SK-N-MC (cell line): ENCODE results near the gene ESPN.

Experiments
- DNase-seq: peaks from one replicate; pipeline ENCODE4 v3.0.0-alpha.2; 2011; ENCODE audit warnings: low read depth, low spot score
- H3K27ac ChIP-seq: fragments of 200-600 bp; sonication (generic); 2 replicates; pipeline ENCODE4 v1.5.1; 2016; ENCODE audit warnings: mixed run types
- H3K36me3 ChIP-seq: fragments of 200-600 bp; sonication (generic); 2 replicates; pipeline ENCODE4 v1.6.1; 2017; ENCODE audit warnings: antibody characterized with exemption, low read length, mixed read lengths; ENCODE audit not compliant: insufficient read depth
- H3K4me3 ChIP-seq: fragments of 200-600 bp; sonication (generic); 2 replicates; pipeline ENCODE4 v1.5.1; 2016
- H3K9ac ChIP-seq: fragments of 200-600 bp; sonication (generic); 2 replicates; pipeline ENCODE4 v1.8.0; 2017; ENCODE audit warnings: mixed run types, mixed read lengths; ENCODE audit not compliant: insufficient read length
- H3K9me3 ChIP-seq: fragments of 200-600 bp; sonication (generic); 2 replicates; pipeline ENCODE4 v1.6.1; 2017; ENCODE audit warnings: low read depth, mild to moderate bottlenecking, antibody characterized with exemption, low read length, moderate library complexity, mixed read lengths
- EZH2 ChIP-seq: fragments of 200-600 bp; sonication (generic); IDR thresholded peaks from one replicate; pipeline ENCODE4 v1.6.1; 2017; ENCODE audit warnings: antibody characterized with exemption
- FOXP2 ChIP-seq: optimal IDR thresholded peaks from 2 replicates; pipeline ENCODE3; 2011; ENCODE audit warnings: mild to moderate bottlenecking, moderate library complexity; ENCODE audit not compliant: insufficient read depth; ENCODE audit errors: extremely low read length, control extremely low read depth
- POLR2AphosphoS5 ChIP-seq: IDR thresholded peaks from 2 replicates; pipeline ENCODE4 v1.6.1; 2012; ENCODE audit warnings: mild to moderate bottlenecking, low read depth, low read length, borderline replicate concordance

ESPN gene

DNA sequence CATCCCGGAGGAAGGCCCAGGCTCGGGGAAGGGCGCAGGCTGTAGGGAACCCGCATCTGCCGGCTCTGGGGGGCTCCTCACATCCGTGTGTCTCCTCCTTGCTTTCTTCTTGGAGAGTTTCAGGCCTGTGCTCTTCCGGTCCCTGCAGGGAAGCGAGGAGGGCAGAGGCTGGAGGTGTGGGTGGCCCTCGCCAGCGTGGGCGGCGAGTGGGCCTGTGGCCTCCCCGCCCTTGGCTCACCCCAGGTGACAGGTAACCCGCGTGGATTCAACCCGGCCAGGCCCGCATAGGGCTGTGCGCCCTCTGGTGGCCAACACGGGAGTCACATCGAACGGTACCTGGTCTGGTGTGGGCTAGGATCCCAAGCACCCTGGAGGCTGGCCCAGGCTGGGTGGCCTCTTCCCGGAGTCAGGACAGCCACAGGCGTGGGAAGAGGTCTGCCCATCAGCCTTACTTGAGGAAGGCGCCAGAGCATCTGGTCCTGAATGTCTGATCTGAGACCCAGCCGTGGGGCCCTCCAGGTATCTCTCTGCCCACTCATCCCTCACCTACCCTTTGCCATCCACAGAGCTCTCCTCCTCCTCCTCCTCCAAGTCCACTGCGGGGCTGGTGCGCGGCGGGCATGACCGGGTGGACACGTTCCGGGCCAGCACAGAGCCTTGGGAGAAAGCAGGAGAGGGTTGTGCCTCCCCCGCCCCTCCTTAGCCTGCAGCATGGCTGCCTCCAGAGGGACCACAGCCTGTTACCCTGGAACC is 51.0 kb downstream of the ESPN start:
- TF ChIP-seq POLR2AphosphoS5 (no peak), FOXP2 (peak; percentile 16), EZH2 (no peak)

GRCh38 chr1:6476483-6476882 is 51.9 kb downstream of the ESPN start:
- DNase-seq: no peak
- Histone ChIP-seq H3K4me3 (no peak overlapping the region), H3K9ac (no peak overlapping the region), H3K27ac (no peak overlapping the region), H3K9me3 (no peaks in the 10 kb centered on the region), H3K36me3 (no peaks in the 10 kb centered on the region)
- TF ChIP-seq POLR2AphosphoS5: no peak
- no peak for TF ChIP-seq EZH2
- no peak for TF ChIP-seq FOXP2

More for the DNA sequence above, 51.0 kb downstream of the ESPN start:
- no peak overlapping the region for H3K9ac ChIP-seq
- no peak overlapping the region for H3K4me3 ChIP-seq
- no peak for DNase-seq
- H3K27ac ChIP-seq: no peak overlapping the region
- H3K36me3 ChIP-seq: no peaks in the 10 kb centered on the region
- H3K9me3 ChIP-seq: no peaks in the 10 kb centered on the region

DNA sequence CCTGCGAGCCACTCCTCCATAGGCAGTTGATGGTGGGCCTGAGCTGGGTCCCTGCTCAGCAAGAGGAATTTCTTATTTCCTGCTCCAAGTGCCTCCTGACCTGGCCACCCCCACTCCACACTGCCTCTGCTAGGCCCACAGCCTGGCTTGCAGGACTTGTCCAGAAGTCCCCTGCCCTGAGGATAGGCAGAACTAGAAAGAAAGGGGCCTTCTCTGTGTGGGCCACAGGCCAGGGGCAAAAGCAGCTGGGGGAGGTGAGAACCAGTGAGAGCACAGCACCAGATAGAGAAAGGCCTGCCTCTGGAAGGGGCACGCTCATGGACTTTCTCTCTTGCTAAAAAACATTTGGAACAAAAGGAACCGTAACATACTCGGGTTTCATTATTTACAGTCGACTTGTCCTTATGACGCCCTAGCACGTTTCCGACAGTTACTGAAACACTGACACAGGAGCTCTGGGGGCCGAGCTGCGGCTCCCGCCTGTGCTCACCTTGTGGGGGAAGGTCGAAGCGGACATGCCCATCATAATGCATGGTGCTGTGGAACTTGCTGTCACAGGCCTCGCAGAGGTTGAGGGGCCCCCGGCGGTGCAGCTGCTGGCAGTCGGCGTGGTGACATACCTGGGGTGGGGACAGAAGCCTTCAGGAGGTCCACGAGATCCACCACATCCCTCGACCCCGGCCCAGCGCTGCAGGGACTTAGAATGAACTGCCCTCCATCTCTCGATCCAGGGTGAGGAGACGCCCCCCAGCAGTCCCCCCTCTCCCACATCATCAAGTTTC is 52.7 kb downstream of the ESPN start:
- no peaks in the 10 kb centered on the region for H3K9me3 ChIP-seq
- no peak overlapping the region for H3K27ac ChIP-seq
- no peak overlapping the region for H3K9ac ChIP-seq
- no peak for DNase-seq
- no peaks in the 10 kb centered on the region for H3K36me3 ChIP-seq
- TF ChIP-seq EZH2 (no peak), FOXP2 (no peak), POLR2AphosphoS5 (no peak)
- no peak overlapping the region for H3K4me3 ChIP-seq

- Histone ChIP-seq H3K36me3 (no peaks in the 10 kb centered on the region), H3K9me3 (no peaks in the 10 kb centered on the region), H3K27ac (no peak overlapping the region), H3K9ac (no peak overlapping the region), H3K4me3 (no peak overlapping the region)
- no peak for TF ChIP-seq EZH2
- no peak for TF ChIP-seq FOXP2
- TF ChIP-seq POLR2AphosphoS5: no peak
- DNase-seq: no peak
Observed at GRCh38 chr1:6481820-6482219, 57.2 kb downstream of the ESPN start.

DNA sequence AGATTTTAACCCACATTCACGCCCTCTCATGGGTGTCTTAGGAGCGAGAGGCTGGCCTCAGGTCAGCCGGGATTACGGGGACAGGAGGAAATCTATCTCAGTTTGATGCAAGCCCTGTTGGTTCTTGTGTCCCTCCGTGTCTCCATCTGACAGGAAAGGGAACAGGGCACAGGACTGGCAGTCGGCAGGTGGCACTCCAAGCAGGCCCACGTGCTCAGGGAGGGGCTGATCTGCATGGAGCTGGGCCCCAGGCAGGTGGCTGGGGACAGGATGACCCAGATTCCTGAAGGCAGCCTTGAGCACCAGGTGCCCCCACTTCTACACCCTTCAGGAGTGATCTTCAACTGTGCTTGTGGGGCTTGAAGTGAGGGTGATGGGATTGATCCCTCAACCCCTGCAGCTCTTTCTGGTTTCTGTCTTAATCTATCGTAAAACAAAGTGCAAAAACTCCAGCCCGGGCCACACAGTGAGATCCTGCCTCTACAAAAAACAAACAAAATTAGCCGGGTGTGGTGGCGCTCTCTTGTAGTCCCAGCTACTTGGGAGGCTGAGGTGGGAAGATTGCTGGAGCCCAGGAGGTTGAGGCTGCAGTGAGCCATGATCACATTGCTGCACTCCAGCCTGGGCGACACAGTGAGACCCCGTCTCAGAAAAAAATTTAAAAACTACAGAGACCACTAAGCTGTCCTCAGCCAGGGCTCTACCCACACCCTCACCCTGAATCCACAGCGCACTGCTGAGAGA is 58.6 kb downstream of the ESPN start:
- Histone ChIP-seq H3K9ac (no peak overlapping the region), H3K9me3 (no peaks in the 10 kb centered on the region), H3K36me3 (no peaks in the 10 kb centered on the region), H3K27ac (no peak overlapping the region), H3K4me3 (no peak overlapping the region)
- no peak for TF ChIP-seq POLR2AphosphoS5
- no peak for TF ChIP-seq EZH2
- TF ChIP-seq FOXP2: no peak
- no peak for DNase-seq

DNA sequence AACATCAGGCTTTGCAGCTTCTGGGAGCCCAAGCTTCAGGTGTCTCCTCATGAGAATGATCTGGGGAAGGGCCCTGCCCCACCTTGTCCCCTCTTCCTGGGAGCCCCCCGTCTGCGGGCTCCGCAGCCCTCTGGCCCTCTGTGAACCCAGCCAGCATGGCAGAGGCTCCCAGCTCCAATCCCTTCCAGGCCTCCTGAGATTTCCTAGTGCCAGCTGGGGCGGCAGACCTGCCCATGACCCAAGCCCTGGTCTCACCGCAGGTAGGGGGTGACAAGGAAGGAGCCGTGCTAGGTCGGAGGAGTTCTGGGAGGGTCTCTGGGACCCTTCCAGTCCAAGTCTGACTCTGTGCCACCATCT is 59.2 kb downstream of the ESPN start:
- no peak for DNase-seq
- Histone ChIP-seq H3K9me3 (no peaks in the 10 kb centered on the region), H3K9ac (no peak overlapping the region), H3K36me3 (no peaks in the 10 kb centered on the region), H3K27ac (no peak overlapping the region), H3K4me3 (no peak overlapping the region)
- no peak for TF ChIP-seq EZH2
- TF ChIP-seq POLR2AphosphoS5: no peak
- no peak for TF ChIP-seq FOXP2

- TF ChIP-seq FOXP2: no peak
- no peak for TF ChIP-seq EZH2
- no peak for TF ChIP-seq POLR2AphosphoS5
- no peak for DNase-seq
- Histone ChIP-seq H3K27ac (no peak overlapping the region), H3K4me3 (no peak overlapping the region), H3K36me3 (no peaks in the 10 kb centered on the region), H3K9ac (no peak overlapping the region), H3K9me3 (no peaks in the 10 kb centered on the region)
Observed at GRCh38 chr1:6484826-6485167, 60.2 kb downstream of the ESPN start.
